GM23248 (cell line): ENCODE data around the gene ITGAD. TPM values are rescaled to one million over a fixed set of nuclear protein-coding genes. Genes with fewer than 3 reads are reported as not detected.

Source experiments
- DNase-seq: peaks from one replicate; pipeline ENCODE4 v3.0.0-alpha.2; 2015
- H2AFZ ChIP-seq: fragments of 200-600 bp; sonication (generic); 2 replicates; pipeline ENCODE4 v1.6.1; 2016; ENCODE audit warnings: antibody characterized with exemption
- H3F3A ChIP-seq: fragments of 200-600 bp; sonication (generic); 2 replicates; pipeline ENCODE4 v1.6.1; 2016; ENCODE audit warnings: mild to moderate bottlenecking, antibody characterized with exemption, mixed run types; ENCODE audit not compliant: insufficient read depth
- H3K27ac ChIP-seq: fragments of 200-600 bp; sonication (generic); 2 replicates; pipeline ENCODE4 v1.5.1; 2016; ENCODE audit warnings: mild to moderate bottlenecking
- H3K27me3 ChIP-seq: fragments of 200-600 bp; sonication (generic); replicated peaks from 2 replicates; pipeline ENCODE4 v1.6.1; 2016; ENCODE audit warnings: mild to moderate bottlenecking; ENCODE audit not compliant: insufficient read depth
- H3K36me3 ChIP-seq: fragments of 200-600 bp; sonication (generic); 2 replicates; pipeline ENCODE4 v1.6.1; 2016; ENCODE audit warnings: low read depth, mild to moderate bottlenecking
- H3K4me1 ChIP-seq: fragments of 200-600 bp; sonication (generic); 2 replicates; pipeline ENCODE4 v1.6.1; 2016; ENCODE audit warnings: mild to moderate bottlenecking; ENCODE audit not compliant: insufficient read depth
- H3K4me2 ChIP-seq: fragments of 200-600 bp; sonication (generic); one replicate; pipeline ENCODE4 v1.6.1; 2016; ENCODE audit warnings: mild to moderate bottlenecking; ENCODE audit not compliant: unreplicated experiment
- H3K4me3 ChIP-seq: fragments of 200-600 bp; sonication (generic); 2 replicates; pipeline ENCODE4 v1.5.1; 2016; ENCODE audit warnings: mild to moderate bottlenecking
- H3K79me2 ChIP-seq: fragments of 200-600 bp; sonication (generic); 2 replicates; pipeline ENCODE4 v1.6.1; 2016; ENCODE audit warnings: mild to moderate bottlenecking; ENCODE audit not compliant: insufficient read depth
- H3K9ac ChIP-seq: fragments of 200-600 bp; sonication (generic); 2 replicates; pipeline ENCODE4 v1.6.1; 2016; ENCODE audit warnings: mild to moderate bottlenecking
- H3K9me2 ChIP-seq: fragments of 200-600 bp; sonication (generic); 2 replicates; pipeline ENCODE4 v1.6.1; 2016; ENCODE audit warnings: mixed run types, mild to moderate bottlenecking, moderate library complexity; ENCODE audit not compliant: insufficient read depth
- H3K9me3 ChIP-seq: fragments of 200-600 bp; sonication (generic); one replicate; pipeline ENCODE4 v1.6.1; 2017; ENCODE audit warnings: low read depth
- H4K20me1 ChIP-seq: fragments of 200-600 bp; sonication (generic); 2 replicates; pipeline ENCODE4 v1.6.0; 2016; ENCODE audit not compliant: insufficient read depth
- EZH2 ChIP-seq: fragments of 200-600 bp; sonication (generic); IDR thresholded peaks from 2 replicates; pipeline ENCODE4 v1.6.1; 2018; ENCODE audit warnings: antibody characterized with exemption, mild to moderate bottlenecking; ENCODE audit not compliant: insufficient read depth, poor library complexity, severe bottlenecking
- EZH2phosphoT487 ChIP-seq: fragments of 200-600 bp; sonication (generic); IDR thresholded peaks from 2 replicates; pipeline ENCODE4 v1.6.1; 2018; ENCODE audit warnings: antibody characterized with exemption, moderate library complexity, mild to moderate bottlenecking, low read depth; ENCODE audit not compliant: insufficient read depth
- WGBS, 2 experiments: methylation state at CpG; one replicate each; pipeline ENCODE4 v1.1.6; 2015 to 2017; ENCODE audit warnings: low lambda C conversion rate in 2 of 2, low coverage in 1 of 2; ENCODE audit errors: missing lambda C conversion rate in 2 of 2; 5-methylcytosine and 5-hydroxymethylcytosine counted together
- in situ Hi-C: fragments of 300-500 bp; cut with MboI; formaldehyde crosslinking; loops from 2 replicates; pipeline ENCODE4 v1.15.0; 2020
- polyA plus RNA-seq: library from polyadenylated mRNA; unstranded; fragments of >200 nt; fragmentation: Nextera tagmentation; extraction: Ambion mirVana; gene quantifications from 2 replicates; pipeline ENCODE4 v1.2.1, GENCODE V29; 2016
- total RNA-seq: library from RNA; depleted of rRNA; stranded (reverse); fragments of >200 nt; shearing (Covaris generic); gene quantifications from 2 replicates; pipeline ENCODE4 v1.2.3, GENCODE V29; 2014

The ITGAD gene
- total and polyA plus RNA-seq, 2 experiments from 2014 or later, result not detected

DNA sequence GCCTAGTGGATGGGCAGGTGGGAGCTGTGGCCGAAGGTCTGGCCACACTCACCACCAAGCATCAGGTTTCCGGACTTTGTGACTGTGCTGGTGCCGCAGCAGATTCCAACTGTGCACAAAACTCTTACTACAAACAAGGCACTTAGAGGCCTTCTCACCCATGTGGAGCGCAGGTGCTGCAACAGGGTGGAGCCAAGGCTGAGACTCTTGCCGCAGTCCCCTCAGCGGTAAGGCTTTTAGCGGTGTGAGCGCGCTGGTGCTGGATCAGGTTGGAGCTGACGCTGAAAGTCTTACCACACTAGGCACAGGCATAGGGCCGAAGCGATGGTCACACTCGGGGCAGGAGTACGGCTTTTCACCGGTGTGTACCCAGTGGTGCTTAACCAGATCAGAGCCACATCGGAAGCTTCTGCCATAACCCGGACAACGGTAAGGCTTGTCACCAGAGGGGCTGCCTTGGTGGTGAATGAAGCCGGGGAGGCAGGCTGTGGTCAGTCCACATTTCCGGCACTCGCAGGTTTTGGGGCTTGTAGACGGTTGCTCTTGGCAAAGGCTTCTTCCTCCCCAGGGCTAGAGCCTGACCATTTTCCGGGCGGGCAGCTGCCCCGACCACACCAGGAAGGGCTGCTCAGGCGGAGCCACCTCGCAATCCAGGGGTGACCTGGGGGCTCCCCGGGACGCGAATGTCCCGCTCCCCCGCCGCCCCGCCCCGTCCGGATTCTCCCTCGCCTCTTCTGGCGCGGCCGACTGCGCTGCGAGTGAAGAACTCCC, 65.1 kb downstream of the ITGAD start:
- H3K4me1 ChIP-seq, result peaks cover 43% of the 10 kb centered on the region
- no peaks in the 10 kb centered on the region for H3K36me3 ChIP-seq
- no peaks in the 10 kb centered on the region for H3K9me2 ChIP-seq
- H3F3A ChIP-seq, result peaks cover 32% of the 10 kb centered on the region
- peak; percentile 67 for DNase-seq
- TF ChIP-seq EZH2phosphoT487 (no peak), EZH2 (no peak)
- H3K27ac ChIP-seq, result peak overlapping the region; percentile 90
- peak overlapping the region; percentile 86 for H2AFZ ChIP-seq
- peak overlapping the region; percentile 95 for H3K4me2 ChIP-seq
- no peaks in the 10 kb centered on the region for H3K9me3 ChIP-seq
- H3K9ac ChIP-seq, result peak overlapping the region; percentile 87
- 2% methylated on average over 28 to 41 of the region's 42 CpGs for WGBS, 2 experiments
- H4K20me1 ChIP-seq, result no peaks in the 10 kb centered on the region
- peak overlapping the region; percentile 99 for H3K4me3 ChIP-seq
- in situ Hi-C loops, result no loop called here
- H3K79me2 ChIP-seq, result peaks cover 57% of the 10 kb centered on the region
- H3K27me3 ChIP-seq, result no peaks in the 10 kb centered on the region

DNA sequence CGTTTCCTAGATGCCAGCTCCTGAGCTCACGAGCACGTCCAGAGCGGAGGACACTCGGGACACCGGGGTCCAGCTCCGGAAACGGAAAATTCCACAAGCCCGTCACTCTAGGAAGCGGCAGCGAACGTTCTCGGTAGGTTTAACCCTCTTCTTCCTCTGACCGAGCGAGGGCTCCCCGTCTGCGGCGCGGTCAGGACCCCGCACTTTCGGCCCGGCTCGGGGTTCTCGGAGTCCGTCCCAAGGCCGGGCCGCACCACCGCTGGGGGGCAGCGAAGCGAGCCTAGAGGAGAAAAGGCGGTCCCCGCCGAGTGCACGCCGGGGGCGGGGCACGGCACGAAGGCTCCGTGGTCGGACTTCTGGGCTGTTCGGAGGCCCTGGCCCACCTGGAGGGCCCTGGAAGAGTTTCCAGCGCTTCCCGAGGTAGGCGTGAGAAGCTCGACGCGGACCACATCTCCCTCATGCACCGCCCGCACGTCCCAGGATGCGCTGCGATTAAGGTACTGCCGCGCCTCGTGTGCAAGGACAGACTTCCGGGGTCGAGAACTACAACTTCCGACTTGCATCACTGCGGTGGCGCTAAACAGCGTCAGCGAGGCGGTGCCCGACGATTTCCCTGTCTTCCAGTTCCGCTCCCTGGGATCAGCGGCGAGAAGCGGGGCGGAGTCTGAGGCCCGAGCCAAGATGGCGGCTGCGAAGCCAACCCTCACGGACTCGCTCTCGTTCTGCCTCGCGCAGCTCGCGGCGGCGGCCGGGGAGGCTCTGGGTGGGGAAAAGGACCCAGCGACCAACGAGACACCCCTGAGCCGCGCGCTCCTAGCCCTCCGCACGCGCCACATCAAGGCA, 65.9 kb downstream of the ITGAD start, which contains the start of gene ARMC5:
Gene ARMC5 (plus strand): TSS at position 658 of the 843 bp plus-strand sequence. CDS start 24 bp downstream, at position 682.
- H3K4me1 ChIP-seq, result peaks cover 35% of the 10 kb centered on the region
- peak within 1 kb of the TSS; percentile 95 for H3K4me2 ChIP-seq
- H3K4me3 ChIP-seq, result peak within 1 kb of the TSS; percentile 99
- TF ChIP-seq EZH2phosphoT487 (no peak), EZH2 (no peak)
- H3K9me3 ChIP-seq, result no peaks in the 10 kb centered on the region
- in situ Hi-C loops, result no loop called here
- peak; percentile 100 for DNase-seq
- H3K36me3 ChIP-seq, result no peaks in the 10 kb centered on the region
- peak within 1 kb of the TSS; percentile 86 for H2AFZ ChIP-seq
- H3K27me3 ChIP-seq, result no peaks in the 10 kb centered on the region
- H3F3A ChIP-seq, result peaks cover 27% of the 10 kb centered on the region
- H3K9me2 ChIP-seq, result no peaks in the 10 kb centered on the region
- peak within 1 kb of the TSS; percentile 87 for H3K9ac ChIP-seq
- H3K79me2 ChIP-seq, result peaks cover 57% of the 10 kb centered on the region
- H4K20me1 ChIP-seq, result no peaks in the 10 kb centered on the region
- H3K27ac ChIP-seq, result peak within 1 kb of the TSS; percentile 90
- 0 to 2% methylated on average over 61 to 79 of the region's 91 CpGs for WGBS, 2 experiments

DNA sequence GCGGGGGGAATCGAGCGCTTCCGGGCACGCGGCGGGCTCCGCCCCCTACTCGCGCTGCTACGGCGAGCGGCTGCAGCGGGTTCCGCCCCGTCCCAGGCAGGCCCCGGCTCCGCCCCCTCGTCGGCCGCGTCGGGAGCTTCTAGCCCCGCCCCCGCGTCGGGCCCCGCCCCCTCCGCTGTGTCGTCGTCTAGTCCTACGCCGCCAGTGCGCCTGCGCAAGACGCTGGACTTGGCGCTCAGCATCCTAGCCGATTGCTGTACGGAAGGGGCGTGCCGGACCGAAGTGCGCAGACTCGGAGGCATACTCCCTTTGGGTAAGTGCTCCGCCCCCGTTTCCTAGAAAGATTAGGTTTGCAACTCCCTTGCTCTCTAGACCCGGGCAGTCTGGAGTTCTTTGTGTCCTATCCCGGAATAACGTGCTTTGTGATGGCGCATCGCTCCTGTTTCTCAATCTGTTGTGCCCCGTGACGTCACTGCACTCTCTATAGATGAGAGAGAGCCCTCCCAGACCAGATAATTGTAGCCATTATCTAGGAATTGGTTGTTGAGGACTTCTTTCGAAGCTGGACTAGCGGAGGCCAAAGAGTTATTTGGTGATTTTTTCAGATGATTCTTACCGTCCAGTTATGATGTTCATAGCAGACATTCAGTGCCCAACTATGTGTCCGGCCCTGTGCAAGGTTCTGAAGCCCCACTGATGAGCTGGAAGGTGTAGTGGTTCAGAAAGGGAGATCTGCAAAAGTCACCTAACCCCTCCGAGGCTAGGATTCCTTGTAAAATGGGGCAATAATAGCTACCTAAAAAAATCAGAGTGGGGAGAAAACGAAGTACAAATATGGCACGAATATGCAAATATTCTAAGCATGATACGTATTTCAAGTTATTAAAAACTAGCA, 66.8 kb downstream of the ITGAD start:
- peak overlapping the region; percentile 90 for H3K27ac ChIP-seq

DNA sequence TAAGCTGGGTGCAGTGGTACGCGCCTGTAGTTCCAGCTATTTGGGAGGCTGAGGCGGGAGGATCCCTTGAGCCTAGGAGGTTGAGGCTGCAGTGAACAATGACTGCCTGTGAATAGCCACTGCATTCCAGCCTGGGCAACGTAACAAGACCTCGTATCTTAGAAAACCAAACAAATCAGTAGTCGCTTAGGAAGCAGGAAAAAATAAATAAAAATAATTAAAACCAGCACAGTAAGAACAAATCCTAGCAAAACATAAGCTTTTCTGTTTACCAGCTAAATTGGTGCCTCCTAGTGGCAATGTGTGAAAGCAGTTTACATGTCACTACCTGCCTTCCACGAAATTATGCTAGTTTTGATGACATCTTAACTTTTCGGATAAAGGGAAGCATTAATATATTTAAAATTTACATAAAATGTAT, 67.5 kb downstream of the ITGAD start:
- no peaks in the 10 kb centered on the region for H3K27me3 ChIP-seq
- peak overlapping the region; percentile 90 for H3K27ac ChIP-seq
- TF ChIP-seq EZH2 (no peak), EZH2phosphoT487 (no peak)
- H3K9ac ChIP-seq, result peak overlapping the region; percentile 81
- in situ Hi-C loops, result no loop called here
- H3K79me2 ChIP-seq, result peaks cover 44% of the 10 kb centered on the region
- DNase-seq, result peak; percentile 86
- H3K36me3 ChIP-seq, result no peaks in the 10 kb centered on the region
- H3K9me3 ChIP-seq, result no peaks in the 10 kb centered on the region
- WGBS, 2 experiments, result 21 to 22% methylated on average over 8 of the region's 8 CpGs
- H3K4me3 ChIP-seq, result peak overlapping the region; percentile 78
- H3K9me2 ChIP-seq, result no peaks in the 10 kb centered on the region
- peak overlapping the region; percentile 91 for H3K4me2 ChIP-seq
- H2AFZ ChIP-seq, result peak overlapping the region; percentile 54
- peaks cover 12% of the 10 kb centered on the region for H3F3A ChIP-seq
- H3K4me1 ChIP-seq, result peaks cover 28% of the 10 kb centered on the region
- H4K20me1 ChIP-seq, result no peaks in the 10 kb centered on the region

More for the DNA sequence above, 66.8 kb downstream of the ITGAD start:
- Histone ChIP-seq H3K79me2 (peaks cover 50% of the 10 kb centered on the region), H2AFZ (peak overlapping the region; percentile 86), H3K27me3 (no peaks in the 10 kb centered on the region), H3F3A (peaks cover 18% of the 10 kb centered on the region), H4K20me1 (no peaks in the 10 kb centered on the region), H3K36me3 (no peaks in the 10 kb centered on the region), H3K9me3 (no peaks in the 10 kb centered on the region), H3K4me2 (peak overlapping the region; percentile 95), H3K9ac (peak overlapping the region; percentile 87), H3K4me3 (peak overlapping the region; percentile 99), H3K9me2 (no peaks in the 10 kb centered on the region), H3K4me1 (peaks cover 29% of the 10 kb centered on the region)
- in situ Hi-C loops, result no loop called here
- peak; percentile 100 for DNase-seq
- TF ChIP-seq EZH2phosphoT487, result no peak
- no peak for TF ChIP-seq EZH2
- 0 to 1% methylated on average over 34 to 44 of the region's 61 CpGs for WGBS, 2 experiments
